B cell (primary cell): Measurements from ENCODE around the gene ABCA7. TPM values are rescaled to one million over a fixed set of nuclear protein-coding genes. Genes with fewer than 3 reads are reported as not detected.

Experiments
- ATAC-seq: fragments of 200-7000 bp; cut with Tn5 transposase; one replicate; pipeline ENCODE4 v1.10.0; 2021; ENCODE audit warnings: low read depth, mild to moderate bottlenecking, moderate number of reproducible peaks, moderate library complexity
- CTCF ChIA-PET: fragments of 350-600 bp; sonication (Branson Sonifier 250); formaldehyde crosslinking; loops from one replicate; lab custom pipeline; 2021; ENCODE audit warnings: antibody characterized with exemption, inconsistent platforms; lab: Charles Lee
- POLR2A ChIA-PET: fragments of 350-600 bp; sonication (Branson Sonifier 250); formaldehyde crosslinking; loops from one replicate; lab custom pipeline; 2021; ENCODE audit warnings: antibody characterized with exemption; lab: Charles Lee
- DNase-seq: peaks from one replicate; pipeline ENCODE4 v3.0.0; 2013
- H2AFZ ChIP-seq: 2 replicates; pipeline ENCODE4 v1.6.1; 2012; ENCODE audit warnings: mild to moderate bottlenecking, low read depth, low read length; ENCODE audit not compliant: insufficient read depth, poor library complexity, severe bottlenecking
- H3K27ac ChIP-seq, 2 donors: 1 replicate in 1 of 2; 2 replicates in 1 of 2; pipeline ENCODE4 v1.5.1; 2012 to 2013; ENCODE audit warnings: low read length in 2 of 2, mild to moderate bottlenecking in 2 of 2, moderate library complexity in 1 of 2
- H3K27me3 ChIP-seq, 4 experiments: fragments of 200-600 bp in 1 of 4; sonication (generic) in 1 of 4; replicated peaks in 1 of 4; 1 replicate in 2 of 4; 2 replicates in 2 of 4; pipeline versions ENCODE4 v1.6.1 to v1.7.0; 2013 to 2016; ENCODE audit warnings: low read length in 3 of 4, mild to moderate bottlenecking in 2 of 4, mixed read lengths in 1 of 4, moderate library complexity in 1 of 4; ENCODE audit not compliant: insufficient read depth in 4 of 4, control insufficient read depth in 3 of 4; ENCODE audit errors: control extremely low read depth in 1 of 4
- H3K36me3 ChIP-seq, 2 experiments: replicated peaks in 1 of 2; 1 replicate in 1 of 2; 2 replicates in 1 of 2; pipeline versions ENCODE4 v1.6.1 to v1.7.1; 2013; ENCODE audit warnings: low read length in 1 of 2; ENCODE audit not compliant: insufficient read depth in 2 of 2, control insufficient read depth in 1 of 2; ENCODE audit errors: control extremely low read depth in 1 of 2, extremely low read depth in 1 of 2
- H3K4me1 ChIP-seq, 2 donors: fragments of 200-600 bp in 1 of 2; sonication (generic) in 1 of 2; 1 replicate in 1 of 2; 2 replicates in 1 of 2; pipeline versions ENCODE4 v1.5.1 to v1.6.1; 2013 to 2017; ENCODE audit warnings: low read length in 2 of 2; ENCODE audit not compliant: control insufficient read depth in 2 of 2, insufficient read depth in 2 of 2
- H3K4me2 ChIP-seq: replicated peaks from 2 replicates; pipeline ENCODE3; 2012; ENCODE audit warnings: mild to moderate bottlenecking, low read depth, low read length; ENCODE audit not compliant: poor library complexity, severe bottlenecking
- H3K4me3 ChIP-seq, 5 experiments: fragments of 200-600 bp in 1 of 5; sonication (generic) in 1 of 5; 1 replicate in 3 of 5; 2 replicates in 2 of 5; pipeline versions ENCODE4 v1.5.1 to v1.7.0; 2011 to 2016; ENCODE audit warnings: low read length in 4 of 5, mild to moderate bottlenecking in 4 of 5, low read depth in 2 of 5, control low read depth in 1 of 5, moderate library complexity in 1 of 5; ENCODE audit not compliant: insufficient read depth in 1 of 5; ENCODE audit errors: control extremely low read depth in 1 of 5, extremely low read depth in 1 of 5
- H3K79me2 ChIP-seq: fragments of 200-600 bp; sonication (generic); one replicate; pipeline ENCODE4 v1.6.0; 2016; ENCODE audit warnings: low read length; ENCODE audit not compliant: control insufficient read depth, insufficient read depth
- H3K9ac ChIP-seq: fragments of 200-600 bp; sonication (generic); 2 replicates; pipeline ENCODE4 v1.6.1; 2017; ENCODE audit warnings: mild to moderate bottlenecking, low read length, moderate library complexity
- H3K9me3 ChIP-seq, 3 donors: one replicate each; pipeline versions ENCODE4 v1.6.1 to v1.7.1; 2013; ENCODE audit warnings: low read length in 2 of 3; ENCODE audit not compliant: control insufficient read depth in 2 of 3, insufficient read depth in 1 of 3; ENCODE audit errors: control extremely low read depth in 1 of 3
- H4K20me1 ChIP-seq: 2 replicates; pipeline ENCODE4 v1.6.0; 2012; ENCODE audit warnings: mild to moderate bottlenecking, low read length; ENCODE audit not compliant: insufficient read depth, control insufficient read depth, poor library complexity, severe bottlenecking
- H3K27ac Mint-ChIP-seq: one replicate; pipeline ENCODE4 v1.8.0; 2021; ENCODE audit warnings: mixed read lengths
- H3K27me3 Mint-ChIP-seq: one replicate; pipeline ENCODE4 v1.8.0; 2021; ENCODE audit warnings: mixed read lengths
- H3K4me1 Mint-ChIP-seq: one replicate; pipeline ENCODE4 v1.8.0; 2021; ENCODE audit warnings: mixed read lengths
- H3K4me3 Mint-ChIP-seq: one replicate; pipeline ENCODE4 v1.8.0; 2021; ENCODE audit warnings: mixed read lengths
- H3K9me3 Mint-ChIP-seq: one replicate; pipeline ENCODE4 v1.8.0; 2022; ENCODE audit warnings: mixed read lengths; ENCODE audit not compliant: insufficient read depth
- CTCF ChIP-seq: fragments of 200-600 bp; IDR thresholded peaks from one replicate; pipeline ENCODE4 v1.8.0; 2022; ENCODE audit warnings: antibody characterized with exemption, mild to moderate bottlenecking
- EZH2 ChIP-seq: IDR thresholded peaks from 2 replicates; pipeline ENCODE4 v1.6.1; 2012; ENCODE audit warnings: borderline replicate concordance, low read depth, mild to moderate bottlenecking, moderate library complexity, low read length; ENCODE audit not compliant: insufficient read depth, poor library complexity, severe bottlenecking
- WGBS: methylation state at CpG from one replicate; pipeline ENCODE4 v1.1.5; 2013; ENCODE audit warnings: missing lambda C conversion rate; ENCODE audit not compliant: insufficient coverage; 5-methylcytosine and 5-hydroxymethylcytosine counted together
- intact Hi-C: fragments of 100-400 bp; cut with micrococcal nuclease; formaldehyde crosslinking; loops from one replicate; pipeline ENCODE4 v1.10.0; 2022
- polyA plus RNA-seq: library from polyadenylated mRNA; depleted of rRNA; stranded (reverse); fragments of >200 nt; gene quantifications from 2 replicates; pipeline ENCODE4 v1.2.3, GENCODE V29; 2012
- total RNA-seq, 2 donors: library from RNA; stranded (reverse); fragments of 120-200 nt in 1 of 2; gene quantifications; 1 replicate in 1 of 2; 2 replicates in 1 of 2; pipeline versions ENCODE4 v1.2.3 to v1.2.4, GENCODE V29; 2013 to 2022

ABCA7 gene
- total and polyA plus RNA-seq, 2 donors (not counting 1 experiment from before 2014, with no cell fraction given) = 192 to 281 TPM

- peak overlapping the region; percentile 81 for H3K4me3 Mint-ChIP-seq
- peak overlapping the region; percentile 94 for H3K27ac Mint-ChIP-seq
- peak overlapping the region; percentile 99 for H3K9ac ChIP-seq
- TF ChIP-seq EZH2 = no peak
- TF ChIP-seq CTCF = no peak
- H3K4me3 ChIP-seq = peak overlapping the region; percentile 42 to 90 (median 80)
- no peaks in the 10 kb centered on the region for H3K27me3 ChIP-seq
- peaks cover 26 to 58% of the 10 kb centered on the region in 2 donors for H3K4me1 ChIP-seq
- H3K36me3 ChIP-seq = peaks cover 0 to 19% of the 10 kb centered on the region in 2 experiments
- H3K9me3 ChIP-seq = no peaks in the 10 kb centered on the region
- POLR2A ChIA-PET = interaction anchor here (0.6 to 4.0 kb wide), 17 partner anchors 9 to 248 kb away, joined by 3 to 21 read pairs (median 6); partner anchors contain the start of genes ABCA7, ARHGAP45, CIRBP and RNU6-2
- H3K4me1 Mint-ChIP-seq = peaks cover 34% of the 10 kb centered on the region
- under 1% methylated on average over 92 of the region's 93 CpGs for whole genome bisulfite sequencing
- peak; percentile 48 for ATAC-seq
- H3K27ac ChIP-seq = peak overlapping the region; percentile 88 to 100
- peak overlapping the region; percentile 27 for H2AFZ ChIP-seq
- H3K79me2 ChIP-seq = peaks cover 6% of the 10 kb centered on the region
- no peaks in the 10 kb centered on the region for H3K27me3 Mint-ChIP-seq
- H3K4me2 ChIP-seq = peak overlapping the region; percentile 96
- peaks cover 32% of the 10 kb centered on the region for H4K20me1 ChIP-seq
- no peaks in the 10 kb centered on the region for H3K9me3 Mint-ChIP-seq
- CTCF ChIA-PET = interaction anchor here (0.6 to 1.4 kb wide), 5 partner anchors 9 to 162 kb away, joined by 3 to 6 read pairs (median 3); no protein-coding TSS in a partner anchor
- peak; percentile 94 for DNase-seq
- intact Hi-C loops = loop anchor here (1.0 to 5.0 kb wide), 5 partner anchors 37 to 163 kb away; partner anchors contain the start of genes ARHGAP45, ATP5F1D, CIRBP and SBNO2
Measured at GRCh38 chr19:1104311-1105007, 64.6 kb downstream of the ABCA7 start.
